Measurements from ENCODE around the gene CD6.
"Not testable (repeated sequence)": the region's sequence is repeated elsewhere in the genome, so short reads cannot be mapped to it uniquely, and the experiment has no call there.

CD6 gene

GRCh38 chr11:61055776-61056175 lies 84.3 kb downstream of the CD6 start:
- DNase-seq (ENCODE audit: low read depth) = no peak

GRCh38 chr11:61056571-61056970 lies 85.1 kb downstream of the CD6 start:
- DNase-seq (ENCODE audit: low read depth) = no peak

- no peak for DNase-seq (ENCODE audit: low read depth)
Measured at GRCh38 chr11:61056981-61057380, 85.5 kb downstream of the CD6 start.

GRCh38 chr11:61057615-61058014 lies 86.1 kb downstream of the CD6 start:
- no peak for DNase-seq (ENCODE audit: low read depth)

- DNase-seq (ENCODE audit: low read depth) = no peak
Measured at GRCh38 chr11:61058583-61059259, 87.2 kb downstream of the CD6 start.

GRCh38 chr11:61059260-61059752 lies 87.8 kb downstream of the CD6 start:
- DNase-seq (ENCODE audit: low read depth) = no peak

GRCh38 chr11:61061081-61061826 lies 89.8 kb downstream of the CD6 start:
- peak; percentile 72 for DNase-seq (ENCODE audit: low read depth)

GRCh38 chr11:61062181-61062930 lies 90.9 kb downstream of the CD6 start:
- no peak for DNase-seq (ENCODE audit: low read depth)

GRCh38 chr11:61065236-61065635 lies 93.8 kb downstream of the CD6 start:
- not testable (repeated sequence) for DNase-seq (ENCODE audit: low read depth)

GRCh38 chr11:61065955-61066638 lies 94.6 kb downstream of the CD6 start:
- no peak for DNase-seq (ENCODE audit: low read depth)

- no peak for DNase-seq (ENCODE audit: low read depth)
Measured at GRCh38 chr11:61066645-61067044, 95.2 kb downstream of the CD6 start.

- no peak for DNase-seq (ENCODE audit: low read depth)
Measured at GRCh38 chr11:61067782-61068446, 96.4 kb downstream of the CD6 start.

GRCh38 chr11:61068581-61068980 lies 97.1 kb downstream of the CD6 start:
- no peak for DNase-seq (ENCODE audit: low read depth)

- DNase-seq (ENCODE audit: low read depth) = no peak
Measured at GRCh38 chr11:61069427-61069826, 97.9 kb downstream of the CD6 start.

All from T follicular helper cell (primary cell).